Forelimb muscle (tissue), 1 donor: ENCODE results near the gene WAS. TPM values are rescaled to one million over a fixed set of nuclear protein-coding genes. Genes with fewer than 3 reads are reported as not detected.
"Not testable (repeated sequence)": the region's sequence is repeated elsewhere in the genome, so short reads cannot be mapped to it uniquely, and the experiment has no call there.

ENCODE experiments used
- DNase-seq: peaks from one replicate; pipeline ENCODE4 v3.0.0-alpha.2; 2013; ENCODE audit warnings: low read depth
- polyA plus RNA-seq: library from polyadenylated mRNA; unstranded; fragments of 120-200 nt; gene quantifications from one replicate; pipeline ENCODE4 v1.2.1, GENCODE V29; 2013; ENCODE audit not compliant: insufficient read length

Gene WAS
- polyA plus RNA-seq = 2.7 TPM

DNA sequence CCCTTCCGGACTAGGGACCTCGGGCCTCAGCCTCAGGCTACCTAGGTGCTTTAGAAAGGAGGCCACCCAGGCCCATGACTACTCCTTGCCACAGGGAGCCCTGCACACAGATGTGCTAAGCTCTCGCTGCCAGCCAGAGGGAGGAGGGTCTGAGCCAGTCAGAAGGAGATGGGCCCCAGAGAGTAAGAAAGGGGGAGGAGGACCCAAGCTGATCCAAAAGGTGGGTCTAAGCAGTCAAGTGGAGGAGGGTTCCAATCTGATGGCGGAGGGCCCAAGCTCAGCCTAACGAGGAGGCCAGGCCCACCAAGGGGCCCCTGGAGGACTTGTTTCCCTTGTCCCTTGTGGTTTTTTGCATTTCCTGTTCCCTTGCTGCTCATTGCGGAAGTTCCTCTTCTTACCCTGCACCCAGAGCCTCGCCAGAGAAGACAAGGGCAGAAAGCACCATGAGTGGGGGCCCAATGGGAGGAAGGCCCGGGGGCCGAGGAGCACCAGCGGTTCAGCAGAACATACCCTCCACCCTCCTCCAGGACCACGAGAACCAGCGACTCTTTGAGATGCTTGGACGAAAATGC, at the start of gene WAS:
Gene WAS, plus strand, starts transcription at position 389 of the 572 bp plus-strand sequence. Its CDS starts 55 bp downstream, at position 444.
- no peak for DNase-seq

DNA sequence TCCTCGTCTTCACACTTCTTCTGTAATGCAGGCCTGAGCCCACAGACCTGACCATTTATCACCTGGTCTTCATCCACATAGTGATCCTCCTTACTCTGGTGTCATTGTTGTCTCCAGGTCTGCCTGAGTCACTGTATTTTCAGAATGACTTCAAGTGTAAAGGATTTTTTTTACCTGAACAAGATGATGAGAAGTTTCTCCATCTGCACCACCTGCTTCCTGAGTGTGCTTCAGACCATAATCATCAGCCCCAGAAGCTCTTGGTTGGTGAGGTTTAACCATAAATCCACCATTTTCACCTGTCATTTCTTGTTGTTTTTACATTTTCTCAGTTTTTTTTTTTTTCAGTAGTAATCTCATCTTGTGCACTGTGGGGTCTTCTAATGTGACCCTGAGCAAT, 47.3 kb upstream of the WAS start:
- DNase-seq = no peak

DNA sequence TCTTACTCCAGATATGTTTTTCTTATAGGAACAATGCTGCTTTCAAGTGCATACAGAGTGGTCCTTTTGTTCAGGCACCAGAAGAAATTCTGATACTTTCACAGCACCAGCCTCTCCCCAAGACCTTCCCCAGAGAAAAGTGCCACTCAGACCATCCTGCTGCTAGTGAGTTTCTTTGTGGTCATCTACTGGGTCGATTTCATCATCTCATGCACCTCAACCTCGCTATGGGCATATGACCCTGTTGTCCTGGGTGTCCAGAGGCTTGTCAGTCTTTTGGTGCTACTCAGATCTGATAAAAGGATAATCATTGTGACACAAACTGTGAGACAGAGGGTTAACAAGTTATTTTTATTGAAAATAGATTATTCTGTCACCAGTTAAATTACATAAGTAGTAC, 46.8 kb upstream of the WAS start:
- no peak for DNase-seq

DNA sequence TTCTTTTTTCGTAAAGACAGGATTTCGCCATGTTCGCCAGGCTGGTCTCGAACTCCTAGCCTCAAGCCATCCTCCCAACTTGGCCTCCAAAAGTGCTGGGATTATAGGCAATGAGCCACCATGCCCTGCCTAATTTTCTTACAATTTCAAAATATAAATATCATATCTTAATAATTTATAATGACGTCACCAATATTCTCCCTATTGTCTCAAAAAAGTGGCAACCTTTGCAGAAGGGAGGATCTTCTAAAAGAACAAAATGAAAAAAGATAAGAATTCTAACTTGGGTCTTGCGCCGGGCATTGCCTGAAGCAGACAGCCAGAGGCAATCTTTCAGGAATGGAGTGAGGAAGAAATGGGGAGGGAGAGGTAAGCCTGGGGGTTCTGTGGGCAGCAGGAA, 37.9 kb upstream of the WAS start:
- no peak for DNase-seq

- peak; percentile 34 for DNase-seq
Observed at GRCh38 chrX:48648336-48648751, 35.3 kb upstream of the WAS start.

GRCh38 chrX:48649102-48649501, 34.5 kb upstream of the WAS start:
- DNase-seq = no peak

DNA sequence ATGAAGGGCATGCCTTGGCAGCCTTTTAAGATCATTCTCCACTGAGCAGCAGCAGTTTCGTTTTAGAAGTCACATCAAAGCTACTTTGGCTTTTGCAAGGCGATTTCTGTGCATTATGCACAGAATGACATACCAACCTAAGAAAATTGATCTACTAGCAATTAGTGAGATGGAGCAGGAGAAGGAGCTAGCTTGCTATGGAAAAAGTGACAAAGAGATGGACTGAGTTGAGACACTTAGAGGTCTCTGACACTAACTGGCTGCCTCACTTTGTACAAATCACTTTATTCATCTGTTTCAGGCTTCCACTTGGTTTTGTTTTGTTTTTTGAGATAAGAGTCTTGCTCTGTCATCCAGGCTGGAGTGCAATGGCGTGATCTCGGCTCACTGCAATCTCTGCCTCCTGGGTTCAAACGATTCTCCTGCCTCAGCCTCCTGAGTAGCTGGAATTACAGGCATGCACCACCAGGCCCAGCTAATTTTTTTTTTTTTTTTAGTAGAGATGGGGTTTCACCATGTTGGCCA, 31.5 kb upstream of the WAS start:
- not testable (repeated sequence) for DNase-seq

DNA sequence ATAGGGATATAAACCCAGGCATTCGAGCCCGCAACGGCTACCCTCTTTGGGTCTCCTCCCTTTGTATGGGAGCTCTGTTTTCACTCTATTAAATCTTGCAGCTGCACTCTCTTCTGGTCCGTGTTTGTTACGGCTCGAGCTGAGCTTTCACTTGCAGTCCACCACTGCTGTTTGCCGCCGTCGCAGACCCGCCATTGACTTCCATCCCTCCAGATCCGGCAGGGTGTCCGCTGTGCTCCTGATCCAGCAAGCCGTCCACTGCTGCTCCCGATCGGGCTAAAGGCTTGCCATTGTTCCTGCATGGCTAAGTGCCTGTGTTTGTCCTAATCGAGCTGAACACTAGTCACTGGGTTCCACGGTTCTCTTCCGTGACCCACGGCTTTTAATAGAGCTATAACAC, 28.9 kb upstream of the WAS start:
- not testable (repeated sequence) for DNase-seq

DNA sequence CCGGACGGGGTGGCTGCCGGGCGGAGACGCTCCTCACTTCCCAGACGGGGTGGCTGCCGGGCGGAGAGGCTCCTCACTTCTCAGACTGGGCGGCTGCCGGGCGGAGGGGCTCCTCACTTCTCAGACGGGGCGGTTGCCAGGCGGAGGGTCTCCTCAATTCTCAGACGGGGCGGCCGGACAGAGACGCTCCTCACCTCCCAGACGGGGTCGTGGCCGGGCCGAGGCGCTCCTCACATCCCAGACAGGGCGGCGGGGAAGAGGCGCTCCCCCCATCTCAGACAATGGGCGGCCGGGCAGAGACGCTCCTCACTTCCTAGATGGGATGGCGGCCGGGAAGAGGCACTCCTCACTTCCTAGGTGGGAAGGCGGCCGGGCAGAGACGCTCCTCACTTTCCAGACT, 23.9 kb upstream of the WAS start:
- not testable (repeated sequence) for DNase-seq

DNA sequence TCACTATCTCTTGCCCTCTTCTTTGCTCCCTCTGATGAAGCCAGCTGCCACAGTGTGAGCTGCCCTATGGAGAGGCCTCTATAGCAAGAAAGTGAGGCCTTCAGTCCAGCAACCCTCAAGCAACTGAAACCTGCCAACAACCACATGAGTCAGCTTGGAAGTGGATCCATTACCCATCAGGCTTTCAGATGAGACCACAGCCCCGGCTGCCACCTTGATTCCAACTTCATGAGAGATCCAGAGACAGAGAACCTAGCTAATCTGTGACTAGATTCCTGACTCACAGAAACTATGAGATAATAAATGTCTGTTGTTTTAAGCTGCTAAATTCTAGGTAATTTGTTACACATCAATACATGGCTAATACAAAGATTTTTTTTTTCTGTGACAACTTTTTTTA, 20.4 kb upstream of the WAS start:
- no peak for DNase-seq

GRCh38 chrX:48664156-48664555, 19.4 kb upstream of the WAS start:
- DNase-seq = no peak

GRCh38 chrX:48665991-48666390, 17.6 kb upstream of the WAS start:
- DNase-seq = no peak

GRCh38 chrX:48666649-48667048, 16.9 kb upstream of the WAS start:
- DNase-seq = no peak

- DNase-seq = no peak
Observed at GRCh38 chrX:48667509-48667908, 16.1 kb upstream of the WAS start.

DNA sequence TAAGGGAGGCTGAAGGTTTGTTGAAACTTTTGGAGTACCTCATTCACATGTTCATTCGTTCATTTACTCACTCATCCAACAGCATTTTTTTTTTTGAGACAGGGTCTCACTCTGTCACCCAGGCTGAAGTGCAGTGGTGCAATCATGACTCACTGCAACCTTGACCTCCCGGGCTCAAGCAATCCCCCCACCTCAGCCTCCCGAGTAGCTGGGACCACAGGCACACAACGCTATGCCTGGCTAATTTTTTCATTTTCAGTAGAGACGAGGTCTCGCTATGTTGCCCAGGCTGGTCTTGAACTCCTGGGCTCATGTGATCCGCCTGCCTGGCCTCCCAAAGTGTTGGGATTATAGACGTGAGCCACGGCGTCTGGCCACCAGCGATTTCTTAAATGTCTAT, 15.4 kb upstream of the WAS start:
- not testable (repeated sequence) for DNase-seq

GRCh38 chrX:48676106-48676892, 7.3 kb upstream of the WAS start:
- DNase-seq = peak; percentile 41

DNA sequence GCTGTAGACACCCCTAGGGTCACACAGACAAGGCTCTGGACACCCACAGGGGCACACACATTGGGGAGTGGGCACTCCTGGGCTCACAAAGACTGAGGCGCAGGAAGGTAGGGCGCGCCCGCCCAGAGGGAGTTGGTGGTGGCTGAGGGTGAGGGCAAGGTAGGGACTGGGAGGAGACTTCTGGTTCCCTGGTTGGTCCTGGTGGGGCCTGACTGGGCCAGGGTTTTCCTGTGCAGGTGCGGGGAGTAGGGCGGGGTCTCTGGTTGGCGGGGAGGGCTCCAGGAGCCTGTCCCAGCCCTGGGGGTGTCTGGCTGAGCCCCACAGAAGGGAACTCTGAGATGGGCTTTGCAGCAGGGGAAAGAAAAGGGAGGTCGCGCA, 6.7 kb upstream of the WAS start:
- no peak for DNase-seq

DNA sequence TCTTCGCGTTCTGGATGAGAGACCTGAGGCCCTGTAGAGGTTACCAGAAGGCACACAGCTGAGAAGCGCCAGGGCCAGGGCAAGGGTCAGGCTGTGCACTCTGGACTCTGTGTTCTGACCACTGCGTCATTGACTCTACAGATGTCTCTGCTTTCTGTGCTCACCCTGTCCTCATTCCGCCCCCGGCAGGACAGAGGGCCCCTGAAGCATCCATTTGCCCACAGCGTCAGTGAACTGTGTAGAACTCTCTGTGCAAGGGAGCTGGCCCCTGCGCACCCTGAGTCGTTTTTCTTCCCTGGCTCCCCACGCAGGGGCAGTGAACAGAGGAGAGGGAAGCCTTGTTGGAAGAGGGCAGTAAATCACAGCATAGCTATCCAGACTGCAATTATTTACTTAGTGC, 6.1 kb upstream of the WAS start:
- no peak for DNase-seq

DNA sequence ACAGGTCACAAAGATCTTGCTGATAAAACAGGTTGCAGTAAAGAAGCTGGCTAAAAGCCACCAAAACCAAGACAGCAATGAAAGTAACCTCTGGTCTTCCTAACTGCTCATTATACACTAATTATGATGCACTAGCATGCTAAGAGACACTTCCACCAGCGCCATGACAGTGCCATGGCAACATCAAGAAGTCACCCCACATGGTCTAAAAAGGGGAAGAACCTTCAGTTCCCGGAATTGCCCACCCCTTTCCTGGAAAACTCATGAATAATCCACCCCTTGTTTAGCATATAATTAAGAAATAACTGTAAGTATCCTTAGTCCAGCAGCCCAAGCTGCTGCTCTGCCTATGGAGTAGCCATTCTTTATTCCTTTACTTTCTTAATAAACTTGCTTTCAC, 3.1 kb upstream of the WAS start:
- not testable (repeated sequence) for DNase-seq

- DNase-seq = not testable (repeated sequence)
Observed at GRCh38 chrX:48680925-48681324, 2.7 kb upstream of the WAS start.

GRCh38 chrX:48681539-48682183, 1.9 kb upstream of the WAS start:
- DNase-seq = no peak

DNA sequence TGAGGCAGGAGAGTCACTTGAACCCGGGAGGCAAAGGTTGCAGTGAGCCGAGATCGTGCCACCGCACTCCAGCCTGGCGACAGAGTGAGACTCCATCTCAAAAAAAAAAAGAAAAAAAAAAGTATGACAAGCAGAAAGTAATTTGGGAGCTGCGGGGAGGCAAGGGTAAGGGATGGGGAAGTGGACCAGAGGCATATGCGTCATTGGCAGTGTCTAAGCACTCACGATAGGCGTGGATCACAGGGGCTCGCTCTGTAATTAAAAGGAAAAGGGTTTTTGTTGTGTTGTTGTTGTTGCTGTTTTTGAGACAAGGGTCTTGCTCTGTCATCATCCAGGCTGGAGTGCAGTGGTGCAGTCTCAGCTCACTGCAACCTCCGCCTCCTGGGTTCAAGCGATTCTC, 804 bp upstream of the WAS start:
- DNase-seq = not testable (repeated sequence)

GRCh38 chrX:48684134-48684533, 535 bp downstream of the WAS start:
- DNase-seq = no peak
